Right lobe of liver (tissue), 4 donors: ENCODE data around the gene A2ML1.

Source experiments
- CTCF ChIP-seq, 4 donors: fragments of 200-600 bp in 3 of 4; fragments of 450-650 bp in 1 of 4; IDR thresholded peaks; one replicate each; pipeline versions ENCODE4 v1.5.1 to v1.8.0; 2016 to 2022; ENCODE audit warnings: antibody characterized with exemption in 4 of 4, mild to moderate bottlenecking in 2 of 4
- POLR2A ChIP-seq: fragments of 450-650 bp; IDR thresholded peaks from one replicate; pipeline ENCODE4 v1.6.1; 2017; ENCODE audit warnings: antibody characterized with exemption, mild to moderate bottlenecking
- donor health status: DM: no; HTN: no; CAD: no.
- donor health status: DM: no; HTN: no; CAD: no.
- donor health status: DM: no; HTN: yes; CAD: no.

- TF ChIP-seq CTCF (IDR thresholded peaks at IDR 0.05): no peak
- TF ChIP-seq POLR2A: no peak
These were observed 4.6 kb upstream of the A2ML1 start for GRCh38 chr12:8817856-8818255.
